ENCODE data around the gene SPDYE9. TPM values are rescaled to one million over a fixed set of nuclear protein-coding genes. Genes with fewer than 3 reads are reported as not detected.
A peak's percentile ranks its signal among the peaks of the same experiment; 100 is the strongest.
"Not testable (repeated sequence)": the region's sequence is repeated elsewhere in the genome, so short reads cannot be mapped to it uniquely, and the experiment has no call there.

Gene SPDYE9
- not detected for total RNA-seq
- not detected for polyA plus RNA-seq (2013, experiment 1 of 2)
- not detected for polyA plus RNA-seq (2013, experiment 2 of 2)
- long read RNA-seq, experiment 1: 0 reads
- long read RNA-seq, experiment 2, partial matches to known transcripts: 0 of 4 reads
- long read RNA-seq, experiment 2, other reads (novel, unspliced or antisense): 4 of 4 reads
- long read RNA-seq, experiment 3, partial matches to known transcripts: 0 of 2 reads
- long read RNA-seq, experiment 3, other reads (novel, unspliced or antisense): 2 of 2 reads
- long read RNA-seq, experiment 4: 0 reads

- not testable (repeated sequence) for H3K9me3 ChIP-seq (ENCODE audit: control insufficient read depth, low read length); H3K9me3 Mint-ChIP-seq; H3K27ac Mint-ChIP-seq; H3K36me3 Mint-ChIP-seq (ENCODE audit: low read depth); H3K4me1 ChIP-seq (ENCODE audit: control insufficient read depth, insufficient read depth, low read length); H3K36me3 ChIP-seq (ENCODE audit: control insufficient read depth, insufficient read depth, low read length); H3K4me3 Mint-ChIP-seq; H3K4me1 Mint-ChIP-seq; H3K27ac ChIP-seq (ENCODE audit: low read depth, low read length); H3K9ac ChIP-seq (ENCODE audit: extremely low read depth, low read length, poor library complexity, severe bottlenecking); DNase-seq; H3K27me3 Mint-ChIP-seq (ENCODE audit: insufficient read depth); H3K27me3 ChIP-seq (ENCODE audit: control insufficient read depth, insufficient read depth, low read length, poor library complexity, severe bottlenecking); H3K4me3 ChIP-seq (ENCODE audit: low read length)
- no CpG with 5 or more reads among the region's 8 CpGs for WGBS, 2 experiments (ENCODE audit: insufficient coverage in 1 of 2, insufficient read length in 1 of 2)
Observed at GRCh38 chr7:73085938-73086337, at the start of gene SPDYE9. Gene SPDYE9 (minus strand): TSS chr7:73086038. CDS start chr7:73084238, 1,800 bp downstream.

GRCh38 chr7:73134866-73135265 lies 49.0 kb upstream of the SPDYE9 start:
- not testable (repeated sequence) for H3K4me3 Mint-ChIP-seq; H3K9me3 Mint-ChIP-seq; H3K27ac ChIP-seq (ENCODE audit: low read depth, low read length); H3K9me3 ChIP-seq (ENCODE audit: control insufficient read depth, low read length); H3K9ac ChIP-seq (ENCODE audit: extremely low read depth, low read length, poor library complexity, severe bottlenecking); H3K4me1 ChIP-seq (ENCODE audit: control insufficient read depth, insufficient read depth, low read length); H3K4me3 ChIP-seq (ENCODE audit: low read length); H3K36me3 Mint-ChIP-seq (ENCODE audit: low read depth); DNase-seq; H3K27me3 Mint-ChIP-seq (ENCODE audit: insufficient read depth); H3K36me3 ChIP-seq (ENCODE audit: control insufficient read depth, insufficient read depth, low read length); H3K4me1 Mint-ChIP-seq; H3K27me3 ChIP-seq (ENCODE audit: control insufficient read depth, insufficient read depth, low read length, poor library complexity, severe bottlenecking); H3K27ac Mint-ChIP-seq
- WGBS, 2 experiments (ENCODE audit: insufficient coverage in 1 of 2, insufficient read length in 1 of 2): no CpG with 5 or more reads among the region's 2 CpGs

- not testable (repeated sequence) for H3K9me3 ChIP-seq (ENCODE audit: control insufficient read depth, low read length); H3K4me1 Mint-ChIP-seq; H3K36me3 ChIP-seq (ENCODE audit: control insufficient read depth, insufficient read depth, low read length); H3K36me3 Mint-ChIP-seq (ENCODE audit: low read depth); H3K27me3 Mint-ChIP-seq (ENCODE audit: insufficient read depth); H3K9me3 Mint-ChIP-seq; H3K27ac Mint-ChIP-seq; H3K4me1 ChIP-seq (ENCODE audit: control insufficient read depth, insufficient read depth, low read length); DNase-seq; H3K27ac ChIP-seq (ENCODE audit: low read depth, low read length); H3K27me3 ChIP-seq (ENCODE audit: control insufficient read depth, insufficient read depth, low read length, poor library complexity, severe bottlenecking); H3K4me3 ChIP-seq (ENCODE audit: low read length); H3K4me3 Mint-ChIP-seq; H3K9ac ChIP-seq (ENCODE audit: extremely low read depth, low read length, poor library complexity, severe bottlenecking)
- WGBS, 2 experiments (ENCODE audit: insufficient coverage in 1 of 2, insufficient read length in 1 of 2): no CpG with 5 or more reads among the region's 7 CpGs
Observed at GRCh38 chr7:73132651-73133217, 46.9 kb upstream of the SPDYE9 start.

GRCh38 chr7:73130612-73131011 lies 44.8 kb upstream of the SPDYE9 start:
- not testable (repeated sequence) for H3K9me3 Mint-ChIP-seq; H3K27ac ChIP-seq (ENCODE audit: low read depth, low read length); H3K4me3 Mint-ChIP-seq; H3K9ac ChIP-seq (ENCODE audit: extremely low read depth, low read length, poor library complexity, severe bottlenecking); H3K4me3 ChIP-seq (ENCODE audit: low read length); H3K27me3 Mint-ChIP-seq (ENCODE audit: insufficient read depth); DNase-seq; H3K4me1 ChIP-seq (ENCODE audit: control insufficient read depth, insufficient read depth, low read length); H3K27ac Mint-ChIP-seq; H3K36me3 Mint-ChIP-seq (ENCODE audit: low read depth); H3K9me3 ChIP-seq (ENCODE audit: control insufficient read depth, low read length); H3K36me3 ChIP-seq (ENCODE audit: control insufficient read depth, insufficient read depth, low read length); H3K27me3 ChIP-seq (ENCODE audit: control insufficient read depth, insufficient read depth, low read length, poor library complexity, severe bottlenecking); H3K4me1 Mint-ChIP-seq
- WGBS, 2 experiments (ENCODE audit: insufficient coverage in 1 of 2, insufficient read length in 1 of 2): no CpG with 5 or more reads among the region's 2 CpGs

GRCh38 chr7:73124126-73124525 lies 38.3 kb upstream of the SPDYE9 start:
- not testable (repeated sequence) for H3K27me3 Mint-ChIP-seq (ENCODE audit: insufficient read depth); H3K27ac ChIP-seq (ENCODE audit: low read depth, low read length); H3K36me3 Mint-ChIP-seq (ENCODE audit: low read depth); H3K36me3 ChIP-seq (ENCODE audit: control insufficient read depth, insufficient read depth, low read length); H3K4me1 Mint-ChIP-seq; H3K4me3 Mint-ChIP-seq; H3K4me3 ChIP-seq (ENCODE audit: low read length); H3K9me3 ChIP-seq (ENCODE audit: control insufficient read depth, low read length); DNase-seq; H3K27ac Mint-ChIP-seq; H3K27me3 ChIP-seq (ENCODE audit: control insufficient read depth, insufficient read depth, low read length, poor library complexity, severe bottlenecking); H3K9me3 Mint-ChIP-seq; H3K4me1 ChIP-seq (ENCODE audit: control insufficient read depth, insufficient read depth, low read length); H3K9ac ChIP-seq (ENCODE audit: extremely low read depth, low read length, poor library complexity, severe bottlenecking)
- no CpG with 5 or more reads among the region's 1 CpG for WGBS, 2 experiments (ENCODE audit: insufficient coverage in 1 of 2, insufficient read length in 1 of 2)
- peak; percentile 39 for TF ChIP-seq CTCF (conservative IDR thresholded peaks at IDR 0.05)

GRCh38 chr7:73122778-73123447 lies 37.1 kb upstream of the SPDYE9 start:
- DNase-seq; H3K9ac ChIP-seq (ENCODE audit: extremely low read depth, low read length, poor library complexity, severe bottlenecking); H3K27me3 ChIP-seq (ENCODE audit: control insufficient read depth, insufficient read depth, low read length, poor library complexity, severe bottlenecking); H3K4me3 ChIP-seq (ENCODE audit: low read length); H3K4me3 Mint-ChIP-seq; H3K27ac ChIP-seq (ENCODE audit: low read depth, low read length); H3K27me3 Mint-ChIP-seq (ENCODE audit: insufficient read depth); H3K4me1 ChIP-seq (ENCODE audit: control insufficient read depth, insufficient read depth, low read length); H3K36me3 ChIP-seq (ENCODE audit: control insufficient read depth, insufficient read depth, low read length); H3K4me1 Mint-ChIP-seq; H3K36me3 Mint-ChIP-seq (ENCODE audit: low read depth); H3K27ac Mint-ChIP-seq; H3K9me3 ChIP-seq (ENCODE audit: control insufficient read depth, low read length); H3K9me3 Mint-ChIP-seq: not testable (repeated sequence)
- 78% methylated on average over 2 of the region's 4 CpGs; no CpG with 5 or more reads in 1 of the 2 experiments for WGBS, 2 experiments (ENCODE audit: insufficient coverage in 1 of 2, insufficient read length in 1 of 2)

Measured in endodermal cell (in vitro differentiated cells).